OCI-LY7 (cell line): ENCODE results near the gene FAM185A. TPM values are rescaled to one million over a fixed set of nuclear protein-coding genes. Genes with fewer than 3 reads are reported as not detected.
"Not testable (repeated sequence)": the region's sequence is repeated elsewhere in the genome, so short reads cannot be mapped to it uniquely, and the experiment has no call there.

ENCODE experiments used
- BruUV-seq: library from RNA; stranded (reverse); fragments of 400-500 nt; replicated peaks from 2 replicates; lab custom pipeline; 2021; lab: Mats Ljungman, UMichigan
- CTCF ChIA-PET: fragments of 300-600 bp; sonication (Branson Sonifier 250); formaldehyde crosslinking; loops from one replicate; lab custom pipeline; 2022; ENCODE audit warnings: antibody characterized with exemption; ENCODE audit not compliant: unreplicated experiment; lab: Charles Lee
- POLR2A ChIA-PET: fragments of 300-600 bp; sonication (Branson Sonifier 250); formaldehyde crosslinking; loops from one replicate; lab custom pipeline; 2022; ENCODE audit warnings: antibody characterized with exemption; lab: Charles Lee
- DNase-seq: peaks from one replicate; pipeline ENCODE4 v3.0.0-alpha.2; 2015; ENCODE audit warnings: low spot score
- H2AFZ ChIP-seq: fragments of 200-600 bp; sonication (generic), shearing (Covaris generic); 2 replicates; pipeline ENCODE4 v1.6.1; 2014; ENCODE audit warnings: mild to moderate bottlenecking, antibody characterized with exemption, low read length, moderate library complexity
- H3K27ac ChIP-seq: fragments of 200-600 bp; sonication (generic); 2 replicates; pipeline ENCODE4 v1.5.1; 2014; ENCODE audit warnings: mixed run types, low read depth, mild to moderate bottlenecking, moderate library complexity, low read length, inconsistent platforms; ENCODE audit not compliant: poor library complexity, severe bottlenecking
- H3K36me3 ChIP-seq: fragments of 200-600 bp; sonication (generic); 2 replicates; pipeline ENCODE4 v1.6.1; 2014; ENCODE audit warnings: mild to moderate bottlenecking, antibody characterized with exemption, low read length, moderate library complexity, mixed read lengths; ENCODE audit not compliant: insufficient read depth
- H3K4me1 ChIP-seq: fragments of 200-600 bp; sonication (generic); 2 replicates; pipeline ENCODE4 v1.5.1; 2014; ENCODE audit warnings: mild to moderate bottlenecking, low read length; ENCODE audit not compliant: insufficient read depth, poor library complexity, severe bottlenecking
- H3K4me2 ChIP-seq: fragments of 200-600 bp; sonication (generic); 2 replicates; pipeline ENCODE4 v1.6.1; 2014; ENCODE audit warnings: mild to moderate bottlenecking, low read length
- H3K4me3 ChIP-seq: fragments of 200-600 bp; sonication (generic); 2 replicates; pipeline ENCODE4 v1.5.1; 2014; ENCODE audit warnings: mild to moderate bottlenecking, low read depth, low read length; ENCODE audit not compliant: poor library complexity, severe bottlenecking
- H3K79me2 ChIP-seq: fragments of 200-600 bp; sonication (generic); 2 replicates; pipeline ENCODE4 v1.6.1; 2016; ENCODE audit warnings: low read depth, mild to moderate bottlenecking, low read length, moderate library complexity, mixed read lengths; ENCODE audit not compliant: insufficient read depth
- H3K9me2 ChIP-seq: fragments of 200-600 bp; sonication (generic); 2 replicates; pipeline ENCODE4 v1.6.1; 2016; ENCODE audit warnings: mild to moderate bottlenecking, low read length, mixed read lengths; ENCODE audit not compliant: insufficient read depth
- H3K9me3 ChIP-seq: fragments of 200-600 bp; sonication (generic); 2 replicates; pipeline ENCODE4 v1.6.1; 2014; ENCODE audit warnings: mild to moderate bottlenecking, mixed run types, low read length, mixed read lengths
- H4K20me1 ChIP-seq: fragments of 200-600 bp; sonication (generic); 2 replicates; pipeline ENCODE4 v1.6.1; 2014; ENCODE audit warnings: mild to moderate bottlenecking, antibody characterized with exemption, low read length, moderate library complexity, mixed read lengths; ENCODE audit not compliant: insufficient read depth
- intact Hi-C: fragments of 100-400 bp; cut with micrococcal nuclease; formaldehyde crosslinking; loops from one replicate; pipeline ENCODE4 v1.10.0; 2022; ENCODE audit not compliant: unreplicated experiment
- total RNA-seq, 2 experiments: library from RNA; depleted of rRNA in 1 of 2; stranded (reverse); fragments of >200 nt in 1 of 2; shearing (Covaris generic) in 1 of 2; gene quantifications; 2 replicates each; pipeline ENCODE4 v1.2.3, GENCODE V29; 2014 to 2022

FAM185A gene
- total RNA-seq, 2 experiments from 2014 or later: 10.3 to 10.4 TPM

GRCh38 chr7:102788770-102789169 lies 40.0 kb downstream of the FAM185A start:
- DNase-seq, H3K79me2 ChIP-seq, POLR2A ChIA-PET, H2AFZ ChIP-seq, CTCF ChIA-PET, H3K36me3 ChIP-seq, BruUV-seq, H3K9me2 ChIP-seq, H3K4me2 ChIP-seq, H3K4me1 ChIP-seq, H4K20me1 ChIP-seq, H3K4me3 ChIP-seq, H3K27ac ChIP-seq, intact Hi-C loops, H3K9me3 ChIP-seq: not testable (repeated sequence)

DNA sequence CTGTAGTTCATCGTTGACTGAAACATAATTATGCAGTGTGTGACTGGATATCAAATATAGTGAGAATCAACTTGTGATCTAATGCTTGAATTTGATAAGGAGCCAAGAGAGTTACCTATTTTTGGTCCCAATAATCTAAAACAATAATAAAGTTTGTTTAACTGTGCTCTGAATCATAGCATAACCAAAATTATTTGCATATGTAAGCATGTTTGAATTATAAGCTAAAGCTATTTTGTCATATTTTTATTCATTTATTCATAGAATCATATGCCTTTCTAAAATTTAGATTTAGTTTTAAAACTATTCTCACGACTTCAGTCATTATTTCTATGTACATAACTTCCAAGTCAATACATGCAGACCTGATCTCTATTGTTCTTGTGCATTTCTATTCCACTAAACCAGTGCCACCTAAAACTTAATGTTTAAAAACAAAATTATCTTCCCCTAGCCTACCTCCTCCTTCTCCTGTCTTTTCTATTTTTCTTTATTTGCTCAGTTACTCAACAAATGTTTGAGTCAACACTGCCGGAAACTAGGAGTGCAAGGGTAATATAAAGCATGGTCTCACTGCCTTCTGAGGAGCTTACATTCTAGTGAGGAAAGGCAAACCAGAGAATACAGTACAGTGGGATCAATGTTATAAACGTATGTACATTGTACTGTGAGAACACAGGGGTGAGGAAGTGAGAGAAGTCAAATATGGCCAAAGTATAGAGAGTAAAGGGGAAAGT lies 41.7 kb downstream of the FAM185A start:
- H3K27ac ChIP-seq, POLR2A ChIA-PET, H3K36me3 ChIP-seq, H4K20me1 ChIP-seq, H3K4me1 ChIP-seq, intact Hi-C loops, CTCF ChIA-PET, H3K4me2 ChIP-seq, DNase-seq, H3K9me2 ChIP-seq, H3K9me3 ChIP-seq, BruUV-seq, H3K79me2 ChIP-seq, H3K4me3 ChIP-seq, H2AFZ ChIP-seq: not testable (repeated sequence)

DNA sequence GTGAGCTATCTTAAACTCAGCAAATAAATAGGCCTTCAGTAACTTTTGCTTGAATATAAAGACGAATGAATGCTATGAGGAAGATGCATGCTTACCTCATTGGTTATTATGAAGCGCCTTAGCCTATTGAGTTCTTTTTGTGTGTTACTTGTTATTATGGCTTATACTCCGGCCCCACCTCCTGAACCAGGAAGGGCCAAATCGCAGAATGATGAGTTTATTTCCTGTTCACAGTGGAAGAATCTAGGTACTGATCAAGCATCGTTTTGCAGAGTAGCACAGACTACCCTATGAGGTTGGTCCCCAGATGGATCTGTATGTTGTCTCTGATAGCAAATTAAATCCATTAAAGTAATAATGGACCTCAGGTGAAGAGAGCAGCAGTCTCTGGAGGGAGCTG lies 42.6 kb downstream of the FAM185A start:
- H4K20me1 ChIP-seq, H2AFZ ChIP-seq, H3K79me2 ChIP-seq, H3K4me1 ChIP-seq, CTCF ChIA-PET, H3K36me3 ChIP-seq, H3K27ac ChIP-seq, H3K4me2 ChIP-seq, H3K4me3 ChIP-seq, BruUV-seq, H3K9me3 ChIP-seq, intact Hi-C loops, POLR2A ChIA-PET, DNase-seq, H3K9me2 ChIP-seq: not testable (repeated sequence)

- H3K9me2 ChIP-seq, H3K79me2 ChIP-seq, H3K4me2 ChIP-seq, H2AFZ ChIP-seq, POLR2A ChIA-PET, H3K4me3 ChIP-seq, H3K4me1 ChIP-seq, CTCF ChIA-PET, H4K20me1 ChIP-seq, intact Hi-C loops, H3K27ac ChIP-seq, BruUV-seq, H3K36me3 ChIP-seq, H3K9me3 ChIP-seq, DNase-seq: not testable (repeated sequence)
Measured at GRCh38 chr7:102791831-102792230, 43.0 kb downstream of the FAM185A start.

DNA sequence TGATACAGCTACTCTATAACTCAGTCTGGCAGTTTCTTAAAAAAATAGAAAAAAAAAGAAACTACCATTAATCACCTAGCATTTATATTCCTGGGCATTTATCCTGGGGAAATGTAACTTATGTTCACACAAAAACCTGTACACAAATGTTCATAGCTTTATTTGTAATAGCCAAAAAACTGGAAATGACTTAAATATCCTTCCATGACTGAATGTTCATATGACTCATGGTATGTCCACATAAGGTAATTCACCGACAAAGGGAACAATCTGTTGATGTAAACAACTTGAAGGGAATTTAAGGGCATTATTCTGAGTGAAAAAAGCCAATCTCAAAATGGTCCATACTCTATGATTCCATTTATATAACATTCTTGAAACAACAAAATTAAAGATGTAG lies 45.8 kb downstream of the FAM185A start:
- H3K9me2 ChIP-seq, H3K36me3 ChIP-seq, H4K20me1 ChIP-seq, DNase-seq, H3K4me3 ChIP-seq, H3K4me2 ChIP-seq, H2AFZ ChIP-seq, CTCF ChIA-PET, H3K9me3 ChIP-seq, H3K79me2 ChIP-seq, intact Hi-C loops, H3K4me1 ChIP-seq, H3K27ac ChIP-seq, BruUV-seq: not testable (repeated sequence)
- POLR2A ChIA-PET: interaction anchor here (0.7 kb wide), 1 partner anchor 639 kb away, joined by 5 read pairs; no protein-coding TSS in a partner anchor

DNA sequence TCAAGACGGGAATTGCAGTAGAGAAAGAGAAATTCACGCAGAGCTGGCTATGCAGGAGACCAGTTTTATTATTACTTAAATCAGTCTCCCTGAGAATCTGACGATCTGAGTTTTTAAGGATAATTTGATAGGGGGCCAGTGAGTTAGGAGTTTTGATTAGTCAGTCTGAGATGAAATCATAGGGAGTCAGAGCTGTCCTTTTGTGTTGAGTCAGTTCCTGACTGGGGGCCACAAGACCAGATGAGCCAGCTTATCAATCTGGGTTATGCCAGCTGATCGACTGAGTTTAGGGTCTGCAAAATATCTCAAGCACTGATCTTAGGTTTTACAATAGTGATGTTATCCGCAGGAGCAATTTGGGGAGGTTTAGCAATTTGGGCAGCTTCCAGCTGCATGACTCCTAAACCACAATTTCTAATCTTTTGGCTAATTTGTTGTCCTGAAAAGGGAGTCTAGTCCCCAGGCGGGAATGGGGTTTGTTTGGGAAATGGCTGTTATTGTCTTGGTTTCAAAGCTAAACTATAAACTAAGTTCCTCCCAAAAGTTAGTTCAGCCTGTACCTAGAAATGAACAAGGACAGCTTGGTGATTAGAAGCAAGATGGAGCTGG lies 47.3 kb downstream of the FAM185A start:
- POLR2A ChIA-PET: not testable (repeated sequence)

More for the DNA sequence above, 47.3 kb downstream of the FAM185A start:
- H4K20me1 ChIP-seq, H3K27ac ChIP-seq, H3K9me2 ChIP-seq, DNase-seq, BruUV-seq, H3K4me3 ChIP-seq, H3K36me3 ChIP-seq, intact Hi-C loops, H3K4me2 ChIP-seq, CTCF ChIA-PET, H3K9me3 ChIP-seq, H3K4me1 ChIP-seq, H2AFZ ChIP-seq, H3K79me2 ChIP-seq: not testable (repeated sequence)
